BE2C (cell line): Measurements from ENCODE around the gene PPFIA3.

Source experiments
- DNase-seq: peaks from one replicate; pipeline ENCODE4 v3.0.0-alpha.2; 2020
- H3K27me3 ChIP-seq: fragments of 250-450 bp; sonication (Bioruptor Pico); 2 replicates; pipeline ENCODE4 v1.5.1; 2020; ENCODE audit warnings: mild to moderate bottlenecking
- H3K36me3 ChIP-seq: fragments of 250-450 bp; sonication (Bioruptor Pico); 2 replicates; pipeline ENCODE4 v1.5.1; 2020; ENCODE audit warnings: mild to moderate bottlenecking
- H3K4me1 ChIP-seq: fragments of 250-450 bp; sonication (Bioruptor Pico); 2 replicates; pipeline ENCODE4 v1.5.1; 2020
- H3K4me3 ChIP-seq: 2 replicates; pipeline ENCODE4 v1.5.1; 2011; ENCODE audit warnings: low read depth, low read length
- H3K9me3 ChIP-seq: fragments of 250-450 bp; sonication (Bioruptor Pico); 2 replicates; pipeline ENCODE4 v1.5.1; 2020
- TF ChIP-seq, protein P1 (sequence below): IDR thresholded peaks from 2 replicates; pipeline ENCODE4 v1.5.1; 2012; ENCODE audit warnings: mild to moderate bottlenecking, low read depth, low read length

The PPFIA3 gene

DNA sequence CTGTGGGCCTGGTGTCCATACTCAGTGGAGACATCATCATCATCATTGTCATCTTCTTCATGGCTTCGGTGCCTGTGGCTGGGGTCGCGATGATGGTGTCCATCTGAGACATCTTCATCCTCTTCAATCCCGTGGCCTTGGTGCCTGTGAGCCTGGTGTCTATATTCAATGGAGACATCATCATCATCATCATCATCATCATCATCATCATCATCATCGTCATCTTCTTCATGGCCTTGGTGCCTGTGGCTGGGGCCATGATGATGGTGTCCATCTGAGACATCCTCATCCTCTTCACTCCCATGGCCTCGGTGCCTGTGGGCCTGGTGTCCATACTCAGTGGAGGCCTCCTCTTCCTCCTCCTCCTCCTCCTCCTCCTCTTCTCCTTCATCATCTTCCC, 34.9 kb downstream of the PPFIA3 start:
- H3K4me3 ChIP-seq: no peak overlapping the region
- TF ChIP-seq, protein P1, sequence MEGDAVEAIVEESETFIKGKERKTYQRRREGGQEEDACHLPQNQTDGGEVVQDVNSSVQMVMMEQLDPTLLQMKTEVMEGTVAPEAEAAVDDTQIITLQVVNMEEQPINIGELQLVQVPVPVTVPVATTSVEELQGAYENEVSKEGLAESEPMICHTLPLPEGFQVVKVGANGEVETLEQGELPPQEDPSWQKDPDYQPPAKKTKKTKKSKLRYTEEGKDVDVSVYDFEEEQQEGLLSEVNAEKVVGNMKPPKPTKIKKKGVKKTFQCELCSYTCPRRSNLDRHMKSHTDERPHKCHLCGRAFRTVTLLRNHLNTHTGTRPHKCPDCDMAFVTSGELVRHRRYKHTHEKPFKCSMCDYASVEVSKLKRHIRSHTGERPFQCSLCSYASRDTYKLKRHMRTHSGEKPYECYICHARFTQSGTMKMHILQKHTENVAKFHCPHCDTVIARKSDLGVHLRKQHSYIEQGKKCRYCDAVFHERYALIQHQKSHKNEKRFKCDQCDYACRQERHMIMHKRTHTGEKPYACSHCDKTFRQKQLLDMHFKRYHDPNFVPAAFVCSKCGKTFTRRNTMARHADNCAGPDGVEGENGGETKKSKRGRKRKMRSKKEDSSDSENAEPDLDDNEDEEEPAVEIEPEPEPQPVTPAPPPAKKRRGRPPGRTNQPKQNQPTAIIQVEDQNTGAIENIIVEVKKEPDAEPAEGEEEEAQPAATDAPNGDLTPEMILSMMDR: no peak
- no peaks in the 10 kb centered on the region for H3K36me3 ChIP-seq
- H3K9me3 ChIP-seq: no peaks in the 10 kb centered on the region
- no peak for DNase-seq
- no peaks in the 10 kb centered on the region for H3K27me3 ChIP-seq
- peaks cover 8% of the 10 kb centered on the region for H3K4me1 ChIP-seq

DNA sequence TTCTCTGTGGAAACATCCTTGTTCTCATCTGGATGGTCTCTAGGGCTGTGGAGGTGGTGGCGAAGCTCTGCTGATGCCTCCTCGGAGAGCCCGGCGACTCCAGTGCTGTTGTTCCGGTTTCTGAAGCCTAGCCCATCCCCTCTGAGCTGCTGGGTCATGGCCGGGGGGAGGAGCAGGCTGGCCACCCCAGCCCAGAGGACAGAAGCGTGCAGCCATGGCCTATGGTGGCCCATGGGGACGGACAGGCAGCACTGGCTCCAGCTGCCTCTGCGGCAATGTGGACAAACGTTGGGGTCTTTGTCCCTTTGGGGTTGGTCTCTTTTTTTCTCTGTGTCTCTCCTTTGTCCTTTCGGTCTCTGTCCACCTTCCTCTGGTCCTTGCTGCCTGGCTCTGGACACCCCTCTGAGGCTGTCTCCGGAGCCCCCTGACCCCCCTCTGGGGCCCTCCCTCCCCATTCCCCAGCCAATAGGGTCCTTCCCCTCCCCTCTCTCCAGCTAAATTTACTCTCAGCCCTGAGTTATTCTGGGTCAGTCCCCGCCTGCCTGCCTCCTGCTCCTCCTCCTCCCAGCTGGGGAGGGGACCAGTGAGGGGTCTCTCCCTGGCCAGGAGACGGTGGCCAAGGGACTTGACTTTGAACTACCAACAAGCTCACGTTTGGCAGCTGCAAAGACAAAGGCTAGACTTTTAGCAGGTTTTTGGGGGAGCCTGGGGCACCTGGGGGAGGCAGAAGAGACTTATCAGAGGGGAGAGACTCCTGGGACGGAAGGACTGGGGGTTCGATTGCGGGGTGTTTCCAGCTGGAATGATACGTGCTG, 35.9 kb downstream of the PPFIA3 start, which contains the start of gene HRC:
TSS of gene HRC (minus strand) at position 392 of the 815 bp plus-strand sequence. CDS start at position 233, 159 bp downstream.
- H3K27me3 ChIP-seq: no peaks in the 10 kb centered on the region
- no peak for DNase-seq
- H3K4me1 ChIP-seq: peaks cover 8% of the 10 kb centered on the region
- no peaks in the 10 kb centered on the region for H3K9me3 ChIP-seq
- TF ChIP-seq, protein P1: no peak
- no peaks in the 10 kb centered on the region for H3K36me3 ChIP-seq
- H3K4me3 ChIP-seq: no peak within 1 kb of the TSS

DNA sequence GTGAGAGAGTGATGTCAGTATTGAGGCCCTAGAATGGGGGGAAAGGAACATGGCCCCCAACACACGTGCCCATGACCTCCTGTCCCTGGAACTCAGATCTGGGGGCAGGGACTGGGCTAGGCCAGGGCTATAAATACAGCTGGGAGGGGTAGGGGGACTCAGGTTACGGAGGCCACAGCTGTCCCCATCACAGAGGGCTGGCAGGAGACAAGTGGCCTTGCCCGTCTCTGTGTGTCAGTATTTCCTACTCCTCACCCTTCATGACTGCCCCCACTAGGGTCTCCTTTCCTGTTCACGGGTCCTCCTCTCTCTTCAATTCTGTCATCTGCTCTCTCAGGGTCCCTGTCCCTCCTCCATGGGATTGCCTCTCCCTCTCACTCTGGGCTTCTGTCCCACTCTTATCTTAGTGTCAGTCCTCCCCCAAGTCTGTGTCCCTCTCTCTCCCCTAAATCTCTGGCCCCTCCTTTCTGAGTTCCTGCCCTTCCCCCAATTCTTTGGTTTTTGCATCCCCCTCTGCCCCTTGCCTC, 36.5 kb downstream of the PPFIA3 start:
- no peaks in the 10 kb centered on the region for H3K36me3 ChIP-seq
- no peaks in the 10 kb centered on the region for H3K9me3 ChIP-seq
- TF ChIP-seq, protein P1: no peak
- DNase-seq: no peak
- H3K4me3 ChIP-seq: no peak overlapping the region
- H3K27me3 ChIP-seq: no peaks in the 10 kb centered on the region
- H3K4me1 ChIP-seq: peaks cover 8% of the 10 kb centered on the region

DNA sequence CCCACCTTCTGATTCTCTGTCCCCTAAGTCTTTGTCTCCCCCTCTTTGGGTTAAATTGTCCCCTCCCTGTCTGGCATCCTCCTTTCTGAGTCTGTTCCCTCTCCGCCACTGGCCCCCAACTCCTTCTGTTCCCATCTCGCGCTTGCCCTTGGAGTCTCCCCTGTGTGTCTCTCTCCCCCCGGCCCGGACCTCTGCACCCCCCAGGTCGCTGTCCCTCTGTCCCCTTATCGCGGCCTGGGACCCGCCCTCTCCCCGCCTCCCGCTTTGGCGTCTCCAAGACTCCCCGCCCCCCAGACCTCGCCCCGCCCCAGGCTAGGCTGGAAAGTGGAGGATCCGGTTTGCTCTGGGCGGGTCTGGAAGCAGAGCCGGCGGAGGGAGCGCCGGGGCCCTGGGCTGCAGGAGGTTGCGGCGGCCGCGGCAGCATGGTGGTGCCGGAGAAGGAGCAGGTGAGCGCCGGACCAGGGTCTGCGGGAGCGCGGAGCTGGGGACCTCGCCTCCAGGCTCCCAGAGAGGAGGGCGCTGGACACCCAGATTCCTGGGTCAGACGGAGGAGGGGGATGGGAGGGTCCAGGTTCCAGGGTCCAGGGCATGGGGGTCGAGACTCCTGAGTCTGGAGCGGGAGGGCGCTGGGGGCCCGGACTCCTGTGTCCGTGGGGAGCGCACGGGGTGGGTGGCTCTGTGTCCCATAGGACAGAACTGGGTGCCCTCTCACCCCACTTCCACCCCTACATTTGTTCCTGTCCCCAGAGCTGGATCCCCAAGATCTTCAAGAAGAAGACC, 38.3 kb downstream of the PPFIA3 start, which contains the start of gene TRPM4:
TSS of gene TRPM4 (plus strand) at position 348 of the 780 bp plus-strand sequence. CDS start at position 423, 75 bp downstream.
- TF ChIP-seq, protein P1: no peak
- Histone ChIP-seq H3K4me3 (peak within 1 kb of the TSS; percentile 73), H3K27me3 (no peaks in the 10 kb centered on the region), H3K4me1 (peaks cover 3% of the 10 kb centered on the region; the same call in 1 of the 2 replicates), H3K9me3 (no peaks in the 10 kb centered on the region), H3K36me3 (no peaks in the 10 kb centered on the region)
- DNase-seq: peak; percentile 94

DNA sequence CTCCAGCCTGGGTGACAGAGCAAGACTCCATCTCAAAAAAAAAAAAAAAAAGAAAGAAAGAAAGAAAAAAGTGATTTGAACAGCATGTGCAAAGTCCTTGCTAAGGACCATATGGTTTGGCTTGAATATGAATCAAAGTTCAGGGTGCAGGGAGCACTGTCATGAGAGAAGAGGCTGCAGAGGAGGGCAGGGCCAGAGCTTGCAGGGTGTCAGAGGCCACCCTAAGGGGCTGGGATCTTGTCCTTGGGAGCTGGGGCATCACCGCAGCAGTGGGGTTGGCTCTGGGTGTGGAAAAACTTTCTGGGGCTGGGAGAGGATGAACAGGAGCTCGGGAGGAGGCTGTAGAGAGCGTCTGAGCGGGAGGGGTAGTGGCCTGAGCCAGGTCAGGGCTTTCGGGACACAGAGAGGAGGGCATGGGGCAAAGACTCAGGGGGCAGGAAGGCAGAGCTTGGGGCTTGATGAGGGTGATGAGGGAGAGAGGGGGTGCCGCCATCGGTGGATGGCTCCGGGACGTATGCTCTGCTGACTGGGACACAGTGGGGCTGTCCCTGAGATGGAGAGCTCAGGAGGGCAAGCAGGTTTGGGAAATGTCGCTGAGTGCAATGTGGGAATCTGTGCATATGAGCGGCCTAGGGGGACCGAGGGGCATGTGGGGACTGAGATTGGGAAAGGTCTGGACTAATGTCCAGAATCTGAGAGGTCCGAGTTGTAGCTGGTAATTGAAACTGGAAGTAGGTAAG, 41.3 kb downstream of the PPFIA3 start:
- no peaks in the 10 kb centered on the region for H3K36me3 ChIP-seq
- no peaks in the 10 kb centered on the region for H3K9me3 ChIP-seq
- peaks cover 3% of the 10 kb centered on the region; the same call in 1 of the 2 replicates for H3K4me1 ChIP-seq
- TF ChIP-seq, protein P1: no peak
- no peak overlapping the region for H3K4me3 ChIP-seq
- DNase-seq: no peak
- no peaks in the 10 kb centered on the region; the same call in 1 of the 2 replicates for H3K27me3 ChIP-seq
